MCF 10A (cell line): ENCODE measurements around the gene RNGTT. TPM values are rescaled to one million over a fixed set of nuclear protein-coding genes. Genes with fewer than 3 reads are reported as not detected.

ENCODE experiments used
- BruUV-seq: library from RNA; stranded (reverse); fragments of 400-500 nt; replicated peaks from 2 replicates; lab custom pipeline; 2021; lab: Mats Ljungman, UMichigan
- CTCF ChIA-PET: fragments of 300-600 bp; sonication (Branson Sonifier 250); formaldehyde crosslinking; extraction: SDS; loops from one replicate; lab custom pipeline; 2021; ENCODE audit warnings: antibody characterized with exemption, inconsistent platforms; lab: Yijun Ruan, JAX
- POLR2A ChIA-PET: fragments of 300-600, 350-650 bp; sonication (Branson Sonifier 250); formaldehyde crosslinking; extraction: SDS; loops from one replicate; lab custom pipeline; 2020; ENCODE audit warnings: antibody characterized with exemption, inconsistent platforms; lab: Yijun Ruan, JAX
- DNase-seq: peaks from one replicate; pipeline ENCODE4 v3.0.0-alpha.2; 2018; ENCODE audit not compliant: unreplicated experiment
- H3K27ac Mint-ChIP-seq: one replicate; pipeline ENCODE4 v1.8.0; 2022; ENCODE audit warnings: mild to moderate bottlenecking, low read depth, mixed read lengths; ENCODE audit not compliant: unreplicated experiment
- H3K27me3 Mint-ChIP-seq: one replicate; pipeline ENCODE4 v1.8.0; 2022; ENCODE audit warnings: mixed read lengths; ENCODE audit not compliant: insufficient read depth, unreplicated experiment
- H3K36me3 Mint-ChIP-seq: one replicate; pipeline ENCODE4 v1.8.0; 2022; ENCODE audit warnings: mild to moderate bottlenecking, moderate library complexity, mixed read lengths; ENCODE audit not compliant: insufficient read depth, unreplicated experiment
- H3K4me1 Mint-ChIP-seq: one replicate; pipeline ENCODE4 v1.8.0; 2022; ENCODE audit warnings: mixed read lengths; ENCODE audit not compliant: insufficient read depth, unreplicated experiment
- H3K4me3 Mint-ChIP-seq: one replicate; pipeline ENCODE4 v1.8.0; 2022; ENCODE audit warnings: mild to moderate bottlenecking, moderate library complexity, mixed read lengths; ENCODE audit not compliant: unreplicated experiment
- H3K9me3 Mint-ChIP-seq: one replicate; pipeline ENCODE4 v1.8.0; 2022; ENCODE audit warnings: mixed read lengths; ENCODE audit not compliant: unreplicated experiment
- CTCF ChIP-seq: fragments of 200-600 bp; IDR thresholded peaks from one replicate; pipeline ENCODE4 v1.8.0; 2022; ENCODE audit warnings: antibody characterized with exemption, mild to moderate bottlenecking; ENCODE audit not compliant: unreplicated experiment
- intact Hi-C: fragments of 100-400 bp; cut with micrococcal nuclease; formaldehyde crosslinking; loops from 2 replicates; pipeline ENCODE4 v1.14.1; 2022
- total RNA-seq: library from RNA; stranded (reverse); gene quantifications from 2 replicates; pipeline ENCODE4 v1.2.3, GENCODE V29; 2022

The RNGTT gene
- total RNA-seq, 1 experiment from 2014 or later: 14.6 TPM

DNA sequence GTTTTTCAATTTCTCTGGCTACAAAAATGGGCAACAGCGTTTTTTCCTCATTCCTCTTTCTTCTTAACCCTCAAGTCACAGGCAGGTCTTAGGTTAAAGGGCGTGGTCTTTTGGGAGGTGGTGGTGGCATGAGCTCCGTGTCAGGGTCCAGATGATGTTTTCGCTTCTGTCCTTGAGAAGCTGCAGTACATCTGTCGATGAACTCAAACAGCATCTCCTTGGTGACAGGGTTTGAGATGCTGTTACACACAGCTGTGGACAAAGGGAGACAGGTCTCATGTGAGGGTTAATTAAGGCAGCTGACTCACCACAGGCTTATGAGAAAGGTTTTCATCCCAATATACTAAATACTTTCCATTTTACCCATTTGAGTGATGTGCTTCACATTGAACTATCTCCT lies 350.8 kb downstream of the RNGTT start:
- no TSS peak for BruUV-seq
- POLR2A ChIA-PET: no interaction called here
- Mint-ChIP-seq H3K27ac (no peak overlapping the region), H3K4me1 (no peaks in the 10 kb centered on the region), H3K36me3 (peaks cover 15% of the 10 kb centered on the region), H3K9me3 (no peaks in the 10 kb centered on the region), H3K27me3 (no peaks in the 10 kb centered on the region), H3K4me3 (no peak overlapping the region)
- DNase-seq: no peak
- intact Hi-C loops: no loop called here
- CTCF ChIA-PET: interaction anchor here (0.7 kb wide), 1 partner anchor 70 kb away, joined by 4 read pairs; no protein-coding TSS in a partner anchor
- TF ChIP-seq CTCF: no peak

DNA sequence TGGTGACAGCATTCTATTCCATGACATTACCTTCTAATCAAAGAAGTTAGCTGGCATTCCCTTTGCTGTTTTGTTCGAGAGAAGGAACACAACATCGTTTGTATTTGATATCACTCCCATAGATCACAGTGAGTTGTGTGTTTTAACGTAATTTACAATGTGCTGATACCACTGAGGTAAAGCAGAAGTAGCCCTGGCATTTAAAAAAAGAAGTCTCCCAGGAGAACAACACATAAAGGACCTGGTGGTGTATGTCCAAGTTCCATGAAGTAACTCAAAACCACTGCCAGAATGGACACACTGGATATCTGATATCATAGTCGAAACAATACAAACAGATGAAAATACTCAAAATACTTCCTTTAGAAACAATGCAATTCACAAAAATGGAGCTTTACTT lies 351.7 kb downstream of the RNGTT start:
- ChIA-PET POLR2A (no interaction called here), CTCF (no interaction called here)
- Mint-ChIP-seq H3K36me3 (peaks cover 15% of the 10 kb centered on the region), H3K4me1 (no peaks in the 10 kb centered on the region), H3K9me3 (no peaks in the 10 kb centered on the region), H3K27me3 (no peaks in the 10 kb centered on the region), H3K4me3 (no peak overlapping the region), H3K27ac (no peak overlapping the region)
- intact Hi-C loops: no loop called here
- no TSS peak for BruUV-seq
- no peak for DNase-seq
- TF ChIP-seq CTCF: no peak

GRCh38 chr6:88609983-88610382 lies 353.4 kb downstream of the RNGTT start:
- Mint-ChIP-seq H3K9me3 (no peaks in the 10 kb centered on the region), H3K27me3 (no peaks in the 10 kb centered on the region), H3K4me1 (no peaks in the 10 kb centered on the region), H3K36me3 (peaks cover 15% of the 10 kb centered on the region), H3K4me3 (no peak overlapping the region), H3K27ac (no peak overlapping the region)
- intact Hi-C loops: no loop called here
- CTCF ChIA-PET: interaction anchor here (0.6 kb wide), 1 partner anchor 65 kb away, joined by 3 read pairs; no protein-coding TSS in a partner anchor
- no TSS peak for BruUV-seq
- TF ChIP-seq CTCF: no peak
- POLR2A ChIA-PET: no interaction called here
- DNase-seq: no peak

DNA sequence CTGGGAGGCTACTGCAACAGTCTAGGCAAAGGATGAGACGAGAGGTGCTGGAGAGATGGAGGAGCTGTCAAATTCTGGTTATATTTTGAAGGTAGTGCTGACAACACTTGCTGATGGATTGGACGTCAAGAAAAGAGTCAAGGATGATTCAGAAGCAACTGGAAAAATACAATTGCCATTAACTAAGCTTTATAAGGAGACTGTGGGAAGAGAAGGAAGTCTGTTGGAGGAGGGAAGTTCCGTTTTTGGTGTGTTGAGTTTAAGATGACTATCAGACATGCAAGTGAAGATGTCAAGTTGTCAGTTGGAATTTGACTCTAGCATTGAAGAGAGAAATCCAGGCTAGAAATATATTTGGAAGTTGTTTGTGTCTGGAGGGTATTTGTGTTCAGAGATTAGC lies 358.1 kb downstream of the RNGTT start:
- no TSS peak for BruUV-seq
- ChIA-PET CTCF (no interaction called here), POLR2A (no interaction called here)
- TF ChIP-seq CTCF: no peak
- DNase-seq: no peak
- H3K27ac Mint-ChIP-seq: no peak overlapping the region
- intact Hi-C loops: no loop called here
- no peaks in the 10 kb centered on the region for H3K4me1 Mint-ChIP-seq
- H3K27me3 Mint-ChIP-seq: peaks cover 11% of the 10 kb centered on the region
- no peaks in the 10 kb centered on the region for H3K9me3 Mint-ChIP-seq
- no peak overlapping the region for H3K4me3 Mint-ChIP-seq
- H3K36me3 Mint-ChIP-seq: peaks cover 6% of the 10 kb centered on the region
